Raji (cell line): ENCODE data around the gene PAM16.

Experiments used
- POLR2A ChIP-seq: IDR thresholded peaks from 2 replicates; pipeline ENCODE4 v1.6.1; 2011; ENCODE audit warnings: low read depth, low read length, control low read depth; ENCODE audit not compliant: insufficient read depth

Gene PAM16

DNA sequence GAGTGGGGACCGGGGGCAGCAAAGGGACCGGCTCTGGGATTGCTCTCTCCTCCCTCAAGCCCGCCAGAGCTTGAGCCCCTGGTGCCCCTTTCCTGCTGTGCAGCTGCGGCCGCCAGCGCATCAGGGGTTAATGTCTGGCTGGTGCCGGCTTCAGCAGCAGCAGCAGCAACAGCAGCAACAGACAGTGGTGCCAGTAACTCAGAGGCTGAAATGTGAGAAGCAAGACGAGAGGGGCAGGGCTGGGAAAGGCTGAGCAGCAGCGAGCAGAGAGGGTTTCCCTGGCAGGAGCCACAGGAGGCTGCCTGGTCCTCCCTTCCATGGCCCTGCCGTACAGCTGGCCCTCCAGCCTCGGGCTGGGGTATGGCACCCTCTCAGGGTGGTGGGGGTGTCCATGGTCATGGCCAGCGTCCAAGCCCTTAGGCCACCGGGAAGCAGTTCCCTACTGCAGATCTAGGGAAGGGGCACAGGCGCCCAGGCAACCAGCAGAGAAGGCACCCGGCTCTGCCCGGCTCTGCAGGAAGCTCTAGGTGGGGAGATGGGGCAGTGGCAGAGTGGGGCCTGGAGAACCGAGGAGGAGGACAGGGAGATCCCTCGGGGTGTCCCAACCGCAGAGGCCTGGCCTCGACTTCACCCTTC lies 57.2 kb downstream of the PAM16 start:
- no peak for TF ChIP-seq POLR2A

DNA sequence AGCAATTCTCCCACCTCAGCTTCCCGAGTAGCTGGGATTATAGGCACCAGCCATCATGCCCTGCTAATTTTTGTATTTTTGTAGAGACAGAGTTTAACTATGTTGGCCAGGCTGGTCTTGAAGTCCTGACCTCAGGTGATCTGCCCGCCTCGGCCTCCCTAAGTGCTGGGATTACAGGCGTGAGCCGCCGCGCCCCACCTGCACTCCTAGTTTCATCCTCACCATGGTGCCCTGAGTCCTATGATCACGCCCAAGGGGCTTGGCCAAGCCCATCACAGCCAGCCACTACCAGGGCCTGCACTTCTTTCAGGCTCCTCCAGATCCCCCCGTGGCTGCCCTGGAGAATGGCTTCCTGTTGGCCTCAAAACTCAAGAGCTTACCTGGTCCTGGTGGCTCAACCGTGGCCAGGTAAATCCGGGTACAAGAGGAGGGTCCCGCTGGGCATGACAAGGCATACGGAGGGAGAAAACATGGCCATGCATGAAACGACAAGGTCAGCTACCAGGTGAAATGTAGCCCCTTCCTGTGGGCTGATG lies 57.9 kb downstream of the PAM16 start:
- no peak for TF ChIP-seq POLR2A

- TF ChIP-seq POLR2A, result no peak
These were observed 59.4 kb downstream of the PAM16 start for GRCh38 chr16:4291699-4292098.
